ENCODE measurements around the gene TTLL6.

The TTLL6 gene

GRCh38 chr17:48734333-48735061 lies 82.5 kb downstream of the TTLL6 start:
- peaks cover 100% of the 10 kb centered on the region for H3K27me3 ChIP-seq (ENCODE audit: control insufficient read depth, insufficient read depth, low read length)
- peaks cover 25% of the 10 kb centered on the region; the same call in 1 of the 2 replicates for H3K4me1 ChIP-seq (ENCODE audit: control insufficient read depth, insufficient read depth, low read length)
- H3K9me3 ChIP-seq (ENCODE audit: control insufficient read depth, insufficient read depth, low read depth, low read length), result no peaks in the 10 kb centered on the region
- no peak overlapping the region for H3K9ac ChIP-seq (ENCODE audit: low read length)
- H3K4me3 ChIP-seq (ENCODE audit: low read depth, low read length), result peak overlapping the region; percentile 25; the same call in 1 of the 2 replicates
- H3K36me3 ChIP-seq (ENCODE audit: control insufficient read depth, insufficient read depth, low read length), result no peaks in the 10 kb centered on the region
- no peak overlapping the region for H3K27ac ChIP-seq (ENCODE audit: low read depth, low read length)

GRCh38 chr17:48733632-48734328 lies 83.2 kb downstream of the TTLL6 start:
- Histone ChIP-seq H3K27ac (ENCODE audit: low read depth, low read length) (no peak overlapping the region), H3K4me1 (ENCODE audit: control insufficient read depth, insufficient read depth, low read length) (peaks cover 28% of the 10 kb centered on the region; the same call in 1 of the 2 replicates), H3K36me3 (ENCODE audit: control insufficient read depth, insufficient read depth, low read length) (no peaks in the 10 kb centered on the region), H3K27me3 (ENCODE audit: control insufficient read depth, insufficient read depth, low read length) (peaks cover 100% of the 10 kb centered on the region), H3K9ac (ENCODE audit: low read length) (peak overlapping the region; percentile 36), H3K9me3 (ENCODE audit: control insufficient read depth, insufficient read depth, low read depth, low read length) (no peaks in the 10 kb centered on the region), H3K4me3 (ENCODE audit: low read depth, low read length) (peak overlapping the region; percentile 34; the same call in 1 of the 2 replicates)

GRCh38 chr17:48732688-48733629 lies 84.1 kb downstream of the TTLL6 start:
- peaks cover 100% of the 10 kb centered on the region for H3K27me3 ChIP-seq (ENCODE audit: control insufficient read depth, insufficient read depth, low read length)
- H3K9me3 ChIP-seq (ENCODE audit: control insufficient read depth, insufficient read depth, low read depth, low read length), result no peaks in the 10 kb centered on the region
- peak overlapping the region; percentile 36 for H3K9ac ChIP-seq (ENCODE audit: low read length)
- peak overlapping the region; percentile 34; the same call in 1 of the 2 replicates for H3K4me3 ChIP-seq (ENCODE audit: low read depth, low read length)
- H3K36me3 ChIP-seq (ENCODE audit: control insufficient read depth, insufficient read depth, low read length), result no peaks in the 10 kb centered on the region
- no peak overlapping the region for H3K27ac ChIP-seq (ENCODE audit: low read depth, low read length)
- peaks cover 28% of the 10 kb centered on the region; the same call in 1 of the 2 replicates for H3K4me1 ChIP-seq (ENCODE audit: control insufficient read depth, insufficient read depth, low read length)

- Histone ChIP-seq H3K9me3 (ENCODE audit: control insufficient read depth, insufficient read depth, low read depth, low read length) (no peaks in the 10 kb centered on the region), H3K9ac (ENCODE audit: low read length) (no peak overlapping the region), H3K27ac (ENCODE audit: low read depth, low read length) (no peak overlapping the region), H3K27me3 (ENCODE audit: control insufficient read depth, insufficient read depth, low read length) (peaks cover 100% of the 10 kb centered on the region), H3K4me1 (ENCODE audit: control insufficient read depth, insufficient read depth, low read length) (peaks cover 28% of the 10 kb centered on the region; the same call in 1 of the 2 replicates), H3K36me3 (ENCODE audit: control insufficient read depth, insufficient read depth, low read length) (no peaks in the 10 kb centered on the region), H3K4me3 (ENCODE audit: low read depth, low read length) (no peak overlapping the region)
These were observed 85.7 kb downstream of the TTLL6 start for GRCh38 chr17:48731355-48731754.

GRCh38 chr17:48730240-48730550 lies 86.8 kb downstream of the TTLL6 start:
- no peak overlapping the region for H3K27ac ChIP-seq (ENCODE audit: low read depth, low read length)
- H3K4me1 ChIP-seq (ENCODE audit: control insufficient read depth, insufficient read depth, low read length), result peaks cover 34% of the 10 kb centered on the region; the same call in 1 of the 2 replicates
- H3K4me3 ChIP-seq (ENCODE audit: low read depth, low read length), result no peak overlapping the region
- H3K27me3 ChIP-seq (ENCODE audit: control insufficient read depth, insufficient read depth, low read length), result peaks cover 100% of the 10 kb centered on the region
- H3K36me3 ChIP-seq (ENCODE audit: control insufficient read depth, insufficient read depth, low read length), result no peaks in the 10 kb centered on the region
- H3K9ac ChIP-seq (ENCODE audit: low read length), result no peak overlapping the region
- no peaks in the 10 kb centered on the region for H3K9me3 ChIP-seq (ENCODE audit: control insufficient read depth, insufficient read depth, low read depth, low read length)

GRCh38 chr17:48729335-48730239 lies 87.4 kb downstream of the TTLL6 start:
- no peak overlapping the region for H3K27ac ChIP-seq (ENCODE audit: low read depth, low read length)
- H3K4me1 ChIP-seq (ENCODE audit: control insufficient read depth, insufficient read depth, low read length), result peaks cover 39% of the 10 kb centered on the region
- peak overlapping the region; percentile 61 for H3K4me3 ChIP-seq (ENCODE audit: low read depth, low read length)
- peaks cover 100% of the 10 kb centered on the region for H3K27me3 ChIP-seq (ENCODE audit: control insufficient read depth, insufficient read depth, low read length)
- H3K9me3 ChIP-seq (ENCODE audit: control insufficient read depth, insufficient read depth, low read depth, low read length), result no peaks in the 10 kb centered on the region
- H3K9ac ChIP-seq (ENCODE audit: low read length), result peak overlapping the region; percentile 47
- H3K36me3 ChIP-seq (ENCODE audit: control insufficient read depth, insufficient read depth, low read length), result no peaks in the 10 kb centered on the region

- Histone ChIP-seq H3K9me3 (ENCODE audit: control insufficient read depth, insufficient read depth, low read depth, low read length) (no peaks in the 10 kb centered on the region), H3K4me3 (ENCODE audit: low read depth, low read length) (peak within 1 kb of the TSS; percentile 61), H3K9ac (ENCODE audit: low read length) (peak within 1 kb of the TSS; percentile 47), H3K36me3 (ENCODE audit: control insufficient read depth, insufficient read depth, low read length) (no peaks in the 10 kb centered on the region), H3K27me3 (ENCODE audit: control insufficient read depth, insufficient read depth, low read length) (peaks cover 100% of the 10 kb centered on the region), H3K4me1 (ENCODE audit: control insufficient read depth, insufficient read depth, low read length) (peaks cover 36% of the 10 kb centered on the region), H3K27ac (ENCODE audit: low read depth, low read length) (no peak within 1 kb of the TSS)
These were observed 88.5 kb downstream of the TTLL6 start, which contains the start of gene HOXB13 for GRCh38 chr17:48728232-48729231. Gene HOXB13, minus strand, starts transcription at chr17:48728750. Its CDS starts 157 bp downstream, at chr17:48728593.

- H3K9ac ChIP-seq (ENCODE audit: low read length), result no peak overlapping the region
- H3K9me3 ChIP-seq (ENCODE audit: control insufficient read depth, insufficient read depth, low read depth, low read length), result no peaks in the 10 kb centered on the region
- peaks cover 100% of the 10 kb centered on the region for H3K27me3 ChIP-seq (ENCODE audit: control insufficient read depth, insufficient read depth, low read length)
- H3K4me3 ChIP-seq (ENCODE audit: low read depth, low read length), result peak overlapping the region; percentile 61
- H3K27ac ChIP-seq (ENCODE audit: low read depth, low read length), result no peak overlapping the region
- H3K4me1 ChIP-seq (ENCODE audit: control insufficient read depth, insufficient read depth, low read length), result peaks cover 29% of the 10 kb centered on the region
- no peaks in the 10 kb centered on the region for H3K36me3 ChIP-seq (ENCODE audit: control insufficient read depth, insufficient read depth, low read length)
These were observed 89.4 kb downstream of the TTLL6 start for GRCh38 chr17:48727415-48728175.

- peaks cover 100% of the 10 kb centered on the region for H3K27me3 ChIP-seq (ENCODE audit: control insufficient read depth, insufficient read depth, low read length)
- H3K27ac ChIP-seq (ENCODE audit: low read depth, low read length), result no peak overlapping the region
- H3K9me3 ChIP-seq (ENCODE audit: control insufficient read depth, insufficient read depth, low read depth, low read length), result no peaks in the 10 kb centered on the region
- H3K36me3 ChIP-seq (ENCODE audit: control insufficient read depth, insufficient read depth, low read length), result no peaks in the 10 kb centered on the region
- no peak overlapping the region for H3K9ac ChIP-seq (ENCODE audit: low read length)
- no peak overlapping the region for H3K4me3 ChIP-seq (ENCODE audit: low read depth, low read length)
- peaks cover 25% of the 10 kb centered on the region for H3K4me1 ChIP-seq (ENCODE audit: control insufficient read depth, insufficient read depth, low read length)
These were observed 90.1 kb downstream of the TTLL6 start for GRCh38 chr17:48726916-48727286.
